Panc1 (cell line): Measurements from ENCODE around the gene PRKCB.

ENCODE experiments used
- CTCF ChIP-seq: fragments of 450-650 bp; IDR thresholded peaks from 2 replicates; pipeline ENCODE4 v1.5.1; 2017; ENCODE audit warnings: mild to moderate bottlenecking
- POLR2AphosphoS5 ChIP-seq: IDR thresholded peaks from 2 replicates; pipeline ENCODE4 v1.6.1; 2012; ENCODE audit warnings: mild to moderate bottlenecking, low read depth, low read length, moderate library complexity
- SIN3A ChIP-seq: IDR thresholded peaks from 2 replicates; pipeline ENCODE4 v1.6.1; 2012; ENCODE audit warnings: low read depth, mild to moderate bottlenecking, low read length, moderate library complexity, borderline replicate concordance; ENCODE audit not compliant: insufficient read depth
- TCF7L2 ChIP-seq: IDR thresholded peaks from 2 replicates; pipeline ENCODE4 v1.6.1; 2011; ENCODE audit warnings: mild to moderate bottlenecking, low read depth, low read length, inconsistent platforms
- TF ChIP-seq, protein P1 (sequence below), 2 experiments: IDR thresholded peaks; 2 replicates each; pipeline ENCODE4 v1.6.1; 2011 to 2012; ENCODE audit warnings: low read depth in 2 of 2, control low read depth in 1 of 2, low read length in 1 of 2, mild to moderate bottlenecking in 1 of 2, moderate library complexity in 1 of 2; ENCODE audit not compliant: insufficient read depth in 1 of 2

GRCh38 chr16:23947838-23948237, 112.1 kb downstream of the PRKCB start:
- no peak for TF ChIP-seq CTCF
- TF ChIP-seq POLR2AphosphoS5, result no peak
- TF ChIP-seq, protein P1, sequence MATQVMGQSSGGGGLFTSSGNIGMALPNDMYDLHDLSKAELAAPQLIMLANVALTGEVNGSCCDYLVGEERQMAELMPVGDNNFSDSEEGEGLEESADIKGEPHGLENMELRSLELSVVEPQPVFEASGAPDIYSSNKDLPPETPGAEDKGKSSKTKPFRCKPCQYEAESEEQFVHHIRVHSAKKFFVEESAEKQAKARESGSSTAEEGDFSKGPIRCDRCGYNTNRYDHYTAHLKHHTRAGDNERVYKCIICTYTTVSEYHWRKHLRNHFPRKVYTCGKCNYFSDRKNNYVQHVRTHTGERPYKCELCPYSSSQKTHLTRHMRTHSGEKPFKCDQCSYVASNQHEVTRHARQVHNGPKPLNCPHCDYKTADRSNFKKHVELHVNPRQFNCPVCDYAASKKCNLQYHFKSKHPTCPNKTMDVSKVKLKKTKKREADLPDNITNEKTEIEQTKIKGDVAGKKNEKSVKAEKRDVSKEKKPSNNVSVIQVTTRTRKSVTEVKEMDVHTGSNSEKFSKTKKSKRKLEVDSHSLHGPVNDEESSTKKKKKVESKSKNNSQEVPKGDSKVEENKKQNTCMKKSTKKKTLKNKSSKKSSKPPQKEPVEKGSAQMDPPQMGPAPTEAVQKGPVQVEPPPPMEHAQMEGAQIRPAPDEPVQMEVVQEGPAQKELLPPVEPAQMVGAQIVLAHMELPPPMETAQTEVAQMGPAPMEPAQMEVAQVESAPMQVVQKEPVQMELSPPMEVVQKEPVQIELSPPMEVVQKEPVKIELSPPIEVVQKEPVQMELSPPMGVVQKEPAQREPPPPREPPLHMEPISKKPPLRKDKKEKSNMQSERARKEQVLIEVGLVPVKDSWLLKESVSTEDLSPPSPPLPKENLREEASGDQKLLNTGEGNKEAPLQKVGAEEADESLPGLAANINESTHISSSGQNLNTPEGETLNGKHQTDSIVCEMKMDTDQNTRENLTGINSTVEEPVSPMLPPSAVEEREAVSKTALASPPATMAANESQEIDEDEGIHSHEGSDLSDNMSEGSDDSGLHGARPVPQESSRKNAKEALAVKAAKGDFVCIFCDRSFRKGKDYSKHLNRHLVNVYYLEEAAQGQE (IDR thresholded peaks at IDR 0.05; ENCODE audit: insufficient read depth in 1 of 2, low read depth in 2 of 2, low read length in 1 of 2), result no peak
- no peak for TF ChIP-seq SIN3A
- TF ChIP-seq TCF7L2, result no peak
